HFFc6 (cell line): ENCODE measurements around the gene CLEC2B. TPM values are rescaled to one million over a fixed set of nuclear protein-coding genes. Genes with fewer than 3 reads are reported as not detected.

Experiments used
- DNase-seq: peaks from one replicate; pipeline ENCODE4 v3.0.0-alpha.2; 2018
- H3K27ac Mint-ChIP-seq: 2 replicates; pipeline ENCODE4 v1.8.0; 2020; ENCODE audit warnings: mild to moderate bottlenecking, mixed read lengths
- H3K27me3 Mint-ChIP-seq: 2 replicates; pipeline ENCODE4 v1.8.0; 2021; ENCODE audit warnings: mild to moderate bottlenecking, moderate library complexity, mixed read lengths; ENCODE audit not compliant: insufficient read depth
- H3K36me3 Mint-ChIP-seq: 2 replicates; pipeline ENCODE4 v1.8.0; 2021; ENCODE audit warnings: low read depth, mixed read lengths
- H3K4me1 Mint-ChIP-seq: 2 replicates; pipeline ENCODE4 v1.8.0; 2020; ENCODE audit warnings: low read depth, mixed read lengths
- H3K4me3 Mint-ChIP-seq: 2 replicates; pipeline ENCODE4 v1.8.0; 2020; ENCODE audit warnings: mild to moderate bottlenecking, moderate library complexity, mixed read lengths
- H3K9me3 Mint-ChIP-seq: 2 replicates; pipeline ENCODE4 v1.8.0; 2020; ENCODE audit warnings: mild to moderate bottlenecking, mixed read lengths
- total RNA-seq, 6 experiments: library from RNA; stranded (reverse); fragmentation: NEBNext Ultra II Directional; extraction: Animal tissue kit (Norgen Biotek cat#: 25700); gene quantifications; 2 replicates in 1 of 6; 3 replicates in 5 of 6; pipeline ENCODE4 v1.2.3, GENCODE V29; 2021
- TF ChIP-seq, protein P1 (sequence below): fragments of 200-600 bp; sonication (generic); IDR thresholded peaks from 2 replicates; pipeline ENCODE4 v1.5.0; 2021; ENCODE audit warnings: antibody characterized with exemption, mild to moderate bottlenecking

CLEC2B gene
- total RNA-seq, 6 experiments from 2014 or later, result not detected

DNA sequence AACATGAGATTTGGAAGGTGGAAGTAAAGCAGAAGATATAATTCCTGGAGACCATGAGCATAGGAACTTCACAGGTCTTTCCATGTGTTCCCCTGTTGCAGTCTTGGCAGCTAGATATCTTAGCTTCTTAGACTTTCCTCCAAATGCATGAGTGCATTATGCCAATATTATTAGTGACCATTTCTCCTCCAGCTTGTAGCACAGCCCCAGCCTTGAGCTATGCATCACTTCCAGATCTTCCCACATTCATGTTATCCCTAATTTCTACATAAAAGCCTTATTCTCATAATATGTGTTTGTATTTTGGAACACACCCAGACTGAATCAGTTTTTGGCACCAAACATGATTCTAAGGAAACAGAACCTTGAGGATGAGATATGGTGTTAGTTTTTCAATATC, 11.0 kb downstream of the CLEC2B start:
- Mint-ChIP-seq H3K9me3 (no peaks in the 10 kb centered on the region), H3K4me1 (no peaks in the 10 kb centered on the region), H3K27me3 (no peaks in the 10 kb centered on the region; the same call in 1 of the 2 replicates), H3K27ac (no peak overlapping the region), H3K36me3 (no peaks in the 10 kb centered on the region), H3K4me3 (no peak overlapping the region)
- DNase-seq, result no peak
- TF ChIP-seq, protein P1, sequence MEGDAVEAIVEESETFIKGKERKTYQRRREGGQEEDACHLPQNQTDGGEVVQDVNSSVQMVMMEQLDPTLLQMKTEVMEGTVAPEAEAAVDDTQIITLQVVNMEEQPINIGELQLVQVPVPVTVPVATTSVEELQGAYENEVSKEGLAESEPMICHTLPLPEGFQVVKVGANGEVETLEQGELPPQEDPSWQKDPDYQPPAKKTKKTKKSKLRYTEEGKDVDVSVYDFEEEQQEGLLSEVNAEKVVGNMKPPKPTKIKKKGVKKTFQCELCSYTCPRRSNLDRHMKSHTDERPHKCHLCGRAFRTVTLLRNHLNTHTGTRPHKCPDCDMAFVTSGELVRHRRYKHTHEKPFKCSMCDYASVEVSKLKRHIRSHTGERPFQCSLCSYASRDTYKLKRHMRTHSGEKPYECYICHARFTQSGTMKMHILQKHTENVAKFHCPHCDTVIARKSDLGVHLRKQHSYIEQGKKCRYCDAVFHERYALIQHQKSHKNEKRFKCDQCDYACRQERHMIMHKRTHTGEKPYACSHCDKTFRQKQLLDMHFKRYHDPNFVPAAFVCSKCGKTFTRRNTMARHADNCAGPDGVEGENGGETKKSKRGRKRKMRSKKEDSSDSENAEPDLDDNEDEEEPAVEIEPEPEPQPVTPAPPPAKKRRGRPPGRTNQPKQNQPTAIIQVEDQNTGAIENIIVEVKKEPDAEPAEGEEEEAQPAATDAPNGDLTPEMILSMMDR, result no peak

DNA sequence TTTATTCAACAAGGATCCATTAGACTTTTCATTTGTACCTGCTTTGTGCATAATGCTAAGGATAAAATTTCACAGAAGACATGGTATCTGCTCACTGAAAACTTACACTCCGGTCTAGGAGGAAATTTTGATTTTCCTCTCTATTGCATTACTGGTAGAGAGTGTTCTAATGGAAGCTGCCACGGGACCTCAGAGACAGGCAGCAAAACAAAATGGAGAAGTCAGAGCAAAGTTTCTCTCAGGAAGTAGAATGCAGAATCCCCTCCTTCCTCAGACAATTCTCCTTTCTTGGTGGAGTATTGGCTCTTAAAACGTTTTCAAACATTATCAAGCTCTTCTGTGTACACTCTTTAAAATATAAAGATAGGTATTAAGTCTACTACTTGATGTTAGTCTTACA, 12.3 kb downstream of the CLEC2B start:
- TF ChIP-seq, protein P1, result no peak
- Mint-ChIP-seq H3K9me3 (no peaks in the 10 kb centered on the region), H3K27ac (no peak overlapping the region), H3K27me3 (no peaks in the 10 kb centered on the region; the same call in 1 of the 2 replicates), H3K4me3 (no peak overlapping the region), H3K36me3 (no peaks in the 10 kb centered on the region), H3K4me1 (no peaks in the 10 kb centered on the region)
- no peak for DNase-seq

DNA sequence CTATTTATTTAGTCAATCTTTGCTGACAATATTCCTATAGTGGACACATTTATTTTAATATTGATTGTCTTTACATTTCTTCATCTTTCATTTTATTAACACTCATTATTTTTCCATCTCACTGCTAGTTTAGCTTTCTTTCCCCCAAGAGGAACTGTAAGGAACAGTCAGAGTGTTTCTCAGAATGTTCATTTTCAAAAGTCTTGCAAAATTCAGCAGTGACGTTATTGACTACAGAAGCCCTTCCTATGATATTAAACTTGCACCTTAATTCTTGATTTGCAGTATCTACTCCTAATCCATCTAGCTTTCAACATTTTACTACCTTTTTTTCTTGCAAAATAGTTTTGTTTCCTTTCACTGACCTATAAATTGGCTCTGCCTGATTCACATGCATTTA, 13.0 kb downstream of the CLEC2B start:
- no peak for DNase-seq
- no peak overlapping the region for H3K4me3 Mint-ChIP-seq
- TF ChIP-seq, protein P1, result no peak
- no peaks in the 10 kb centered on the region; the same call in 1 of the 2 replicates for H3K27me3 Mint-ChIP-seq
- H3K27ac Mint-ChIP-seq, result no peak overlapping the region
- H3K36me3 Mint-ChIP-seq, result no peaks in the 10 kb centered on the region
- H3K9me3 Mint-ChIP-seq, result no peaks in the 10 kb centered on the region
- H3K4me1 Mint-ChIP-seq, result no peaks in the 10 kb centered on the region

DNA sequence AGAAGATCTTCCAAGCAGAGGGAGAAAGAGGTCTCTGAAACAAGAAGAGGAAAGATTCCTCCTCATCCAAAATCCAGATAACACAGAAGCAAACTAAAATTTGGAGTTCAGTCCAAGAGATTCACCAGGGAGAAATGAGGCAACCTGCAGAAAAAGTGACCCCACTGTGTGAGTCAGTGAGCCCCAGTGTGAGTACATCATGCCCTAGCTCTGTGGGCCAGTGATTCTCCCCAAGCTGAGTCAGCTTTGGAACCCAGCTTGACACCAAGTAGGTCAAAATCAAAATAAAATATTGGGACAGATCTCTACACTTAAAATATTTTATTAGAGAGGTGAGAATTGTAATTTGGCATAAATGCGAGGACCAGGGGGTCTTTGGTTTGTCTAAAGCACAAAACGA, 17.2 kb downstream of the CLEC2B start:
- Mint-ChIP-seq H3K36me3 (no peaks in the 10 kb centered on the region), H3K4me3 (no peak overlapping the region)
- DNase-seq, result no peak

DNA sequence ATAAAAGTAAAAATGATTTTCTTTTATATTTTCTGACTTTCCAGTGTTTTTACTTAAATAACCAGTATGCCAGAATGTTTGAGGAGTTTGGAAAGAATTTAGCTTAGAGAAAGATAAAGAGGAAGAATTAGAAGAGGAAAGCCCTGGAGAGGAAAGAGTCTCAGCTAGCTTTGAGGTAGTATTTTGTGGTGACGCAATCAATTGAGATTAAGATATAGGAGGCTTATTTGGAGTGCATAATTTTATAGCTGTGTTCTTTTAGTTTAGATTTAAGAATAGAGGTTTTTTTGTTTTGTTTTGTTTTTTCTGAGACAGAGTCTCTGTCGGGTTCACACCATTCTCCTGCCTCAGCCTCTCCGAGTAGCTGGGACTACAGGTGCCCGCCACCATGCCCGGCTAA, 18.1 kb downstream of the CLEC2B start:
- no peaks in the 10 kb centered on the region for H3K9me3 Mint-ChIP-seq

More for the DNA sequence above, 17.2 kb downstream of the CLEC2B start:
- Mint-ChIP-seq H3K4me1 (no peaks in the 10 kb centered on the region), H3K9me3 (no peaks in the 10 kb centered on the region), H3K27me3 (peaks cover 4% of the 10 kb centered on the region), H3K27ac (no peak overlapping the region)
- TF ChIP-seq, protein P1, result no peak

More for the DNA sequence above, 18.1 kb downstream of the CLEC2B start:
- TF ChIP-seq, protein P1, result no peak
- no peaks in the 10 kb centered on the region for H3K36me3 Mint-ChIP-seq
- no peak overlapping the region for H3K4me3 Mint-ChIP-seq
- no peaks in the 10 kb centered on the region for H3K4me1 Mint-ChIP-seq
- peaks cover 4% of the 10 kb centered on the region for H3K27me3 Mint-ChIP-seq
- no peak for DNase-seq
- H3K27ac Mint-ChIP-seq, result no peak overlapping the region
